Measurements from ENCODE around the gene USP12.

GRCh38 chr13:27073186-27073585, 98.4 kb downstream of the USP12 start:
- no peak for TF ChIP-seq POLR2A (IDR thresholded peaks at IDR 0.05)
- TF ChIP-seq, protein P1, sequence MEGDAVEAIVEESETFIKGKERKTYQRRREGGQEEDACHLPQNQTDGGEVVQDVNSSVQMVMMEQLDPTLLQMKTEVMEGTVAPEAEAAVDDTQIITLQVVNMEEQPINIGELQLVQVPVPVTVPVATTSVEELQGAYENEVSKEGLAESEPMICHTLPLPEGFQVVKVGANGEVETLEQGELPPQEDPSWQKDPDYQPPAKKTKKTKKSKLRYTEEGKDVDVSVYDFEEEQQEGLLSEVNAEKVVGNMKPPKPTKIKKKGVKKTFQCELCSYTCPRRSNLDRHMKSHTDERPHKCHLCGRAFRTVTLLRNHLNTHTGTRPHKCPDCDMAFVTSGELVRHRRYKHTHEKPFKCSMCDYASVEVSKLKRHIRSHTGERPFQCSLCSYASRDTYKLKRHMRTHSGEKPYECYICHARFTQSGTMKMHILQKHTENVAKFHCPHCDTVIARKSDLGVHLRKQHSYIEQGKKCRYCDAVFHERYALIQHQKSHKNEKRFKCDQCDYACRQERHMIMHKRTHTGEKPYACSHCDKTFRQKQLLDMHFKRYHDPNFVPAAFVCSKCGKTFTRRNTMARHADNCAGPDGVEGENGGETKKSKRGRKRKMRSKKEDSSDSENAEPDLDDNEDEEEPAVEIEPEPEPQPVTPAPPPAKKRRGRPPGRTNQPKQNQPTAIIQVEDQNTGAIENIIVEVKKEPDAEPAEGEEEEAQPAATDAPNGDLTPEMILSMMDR (IDR thresholded peaks at IDR 0.05 in 8 of 11, conservative IDR thresholded peaks at IDR 0.05 in 3 of 11), result no peak
- no peak for TF ChIP-seq POLR2AphosphoS5 (IDR thresholded peaks at IDR 0.05)
